Measurements from ENCODE around the gene LINC00237.

LINC00237 gene

DNA sequence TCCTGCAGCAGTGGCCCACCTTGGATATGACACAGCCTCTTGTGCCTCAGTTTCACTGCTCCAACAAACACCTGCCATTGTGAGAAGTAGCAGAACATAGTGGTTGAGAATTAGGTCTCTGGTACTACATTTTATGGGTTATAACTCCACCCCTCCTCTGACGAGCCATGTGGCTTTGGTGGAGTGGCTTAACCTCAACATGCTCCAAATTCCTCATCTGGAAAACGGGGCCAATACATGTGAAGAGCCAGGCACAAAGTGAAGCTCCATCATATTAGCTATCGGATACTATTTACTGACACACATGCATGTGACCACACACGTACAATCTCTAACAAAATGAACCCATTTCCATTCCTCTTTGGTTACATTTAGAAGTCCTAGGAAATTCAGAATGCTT lies 11.4 kb upstream of the LINC00237 start:
- TF ChIP-seq, protein P1, sequence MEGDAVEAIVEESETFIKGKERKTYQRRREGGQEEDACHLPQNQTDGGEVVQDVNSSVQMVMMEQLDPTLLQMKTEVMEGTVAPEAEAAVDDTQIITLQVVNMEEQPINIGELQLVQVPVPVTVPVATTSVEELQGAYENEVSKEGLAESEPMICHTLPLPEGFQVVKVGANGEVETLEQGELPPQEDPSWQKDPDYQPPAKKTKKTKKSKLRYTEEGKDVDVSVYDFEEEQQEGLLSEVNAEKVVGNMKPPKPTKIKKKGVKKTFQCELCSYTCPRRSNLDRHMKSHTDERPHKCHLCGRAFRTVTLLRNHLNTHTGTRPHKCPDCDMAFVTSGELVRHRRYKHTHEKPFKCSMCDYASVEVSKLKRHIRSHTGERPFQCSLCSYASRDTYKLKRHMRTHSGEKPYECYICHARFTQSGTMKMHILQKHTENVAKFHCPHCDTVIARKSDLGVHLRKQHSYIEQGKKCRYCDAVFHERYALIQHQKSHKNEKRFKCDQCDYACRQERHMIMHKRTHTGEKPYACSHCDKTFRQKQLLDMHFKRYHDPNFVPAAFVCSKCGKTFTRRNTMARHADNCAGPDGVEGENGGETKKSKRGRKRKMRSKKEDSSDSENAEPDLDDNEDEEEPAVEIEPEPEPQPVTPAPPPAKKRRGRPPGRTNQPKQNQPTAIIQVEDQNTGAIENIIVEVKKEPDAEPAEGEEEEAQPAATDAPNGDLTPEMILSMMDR (IDR thresholded peaks at IDR 0.05; ENCODE audit: borderline replicate concordance, control extremely low read depth, extremely low read depth, insufficient read depth, missing control alignments) = no peak
- DNase-seq (ENCODE audit: low spot score) = no peak
- in situ Hi-C loops (cut with MboI; ENCODE audit: low sequenced_read_pairs, unreplicated experiment) = loop anchor here (25.0 kb wide), 1 partner anchor 395 kb away; the partner anchor contains the start of gene NKX2-2

DNA sequence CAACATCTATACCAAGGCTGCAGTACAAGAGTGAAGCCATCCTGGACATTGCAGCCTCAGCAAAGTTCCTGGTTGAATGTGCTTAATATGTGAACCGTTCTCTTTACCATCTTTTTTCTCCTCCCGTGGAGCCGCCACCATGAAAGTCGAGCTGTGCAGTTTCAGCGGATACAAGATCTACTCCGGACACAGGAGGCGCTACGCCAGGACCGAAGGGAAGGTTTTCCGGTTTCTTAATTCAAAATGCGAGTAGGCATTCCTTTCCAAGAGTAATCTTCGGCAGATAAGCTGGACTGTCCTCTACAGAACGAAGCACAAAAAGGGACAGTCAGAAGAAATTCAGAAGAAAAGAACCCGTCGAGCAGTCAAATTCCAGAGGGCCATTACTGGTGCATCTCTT lies 8.4 kb upstream of the LINC00237 start:
- TF ChIP-seq, protein P1 (IDR thresholded peaks at IDR 0.05; ENCODE audit: borderline replicate concordance, control extremely low read depth, extremely low read depth, insufficient read depth, missing control alignments) = no peak
- in situ Hi-C loops (cut with MboI; ENCODE audit: low sequenced_read_pairs, unreplicated experiment) = loop anchor here (25.0 kb wide), 1 partner anchor 398 kb away; the partner anchor contains the start of gene NKX2-2

DNA sequence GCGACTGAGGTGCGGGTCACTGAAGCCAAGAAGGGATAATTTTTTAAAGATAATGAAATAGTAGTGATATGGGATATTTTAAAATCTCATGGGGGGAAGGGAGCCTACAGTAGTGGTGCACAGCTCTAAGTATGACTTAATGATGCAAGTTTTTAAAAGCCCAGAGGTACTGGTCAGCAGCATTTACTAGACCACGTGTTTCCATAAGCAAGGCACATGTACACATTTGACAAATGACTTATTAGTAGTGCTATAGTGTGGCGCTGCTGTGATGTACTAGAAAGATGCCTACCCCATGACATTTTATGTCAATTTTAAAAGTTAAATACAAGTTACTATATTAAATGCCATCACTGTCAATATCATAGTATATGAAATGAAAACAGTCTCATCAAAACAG lies 7.5 kb upstream of the LINC00237 start:
- in situ Hi-C loops (cut with MboI; ENCODE audit: low sequenced_read_pairs, unreplicated experiment) = loop anchor here (25.0 kb wide), 1 partner anchor 399 kb away; the partner anchor contains the start of gene NKX2-2
- TF ChIP-seq, protein P1 (IDR thresholded peaks at IDR 0.05; ENCODE audit: borderline replicate concordance, control extremely low read depth, extremely low read depth, insufficient read depth, missing control alignments) = no peak
- DNase-seq (ENCODE audit: low spot score) = no peak

More for the DNA sequence above, 8.4 kb upstream of the LINC00237 start:
- no peak for DNase-seq (ENCODE audit: low spot score)

DNA sequence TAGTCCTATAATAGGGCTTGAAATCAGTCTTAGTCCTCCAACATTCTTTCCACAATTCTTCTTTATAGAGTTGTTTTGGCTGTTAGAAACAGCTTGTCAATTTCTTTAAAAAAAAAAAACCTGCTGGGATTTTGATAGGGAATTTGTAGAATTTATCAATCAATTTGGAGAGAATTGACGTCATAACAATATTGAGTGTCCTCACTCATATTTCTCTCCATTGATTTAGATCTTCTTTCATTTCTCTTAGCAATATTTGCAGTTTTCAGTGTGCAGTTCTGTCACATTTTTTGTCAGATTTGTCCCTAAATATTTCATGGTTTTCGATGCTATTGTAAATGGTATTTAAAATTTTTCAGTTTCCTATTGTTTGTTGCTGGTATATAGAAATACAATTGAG lies 5.3 kb upstream of the LINC00237 start:
- TF ChIP-seq, protein P1 (IDR thresholded peaks at IDR 0.05; ENCODE audit: borderline replicate concordance, control extremely low read depth, extremely low read depth, insufficient read depth, missing control alignments) = no peak
- DNase-seq (ENCODE audit: low spot score) = no peak
- in situ Hi-C loops (cut with MboI; ENCODE audit: low sequenced_read_pairs, unreplicated experiment) = loop anchor here (25.0 kb wide), 1 partner anchor 401 kb away; the partner anchor contains the start of gene NKX2-2

DNA sequence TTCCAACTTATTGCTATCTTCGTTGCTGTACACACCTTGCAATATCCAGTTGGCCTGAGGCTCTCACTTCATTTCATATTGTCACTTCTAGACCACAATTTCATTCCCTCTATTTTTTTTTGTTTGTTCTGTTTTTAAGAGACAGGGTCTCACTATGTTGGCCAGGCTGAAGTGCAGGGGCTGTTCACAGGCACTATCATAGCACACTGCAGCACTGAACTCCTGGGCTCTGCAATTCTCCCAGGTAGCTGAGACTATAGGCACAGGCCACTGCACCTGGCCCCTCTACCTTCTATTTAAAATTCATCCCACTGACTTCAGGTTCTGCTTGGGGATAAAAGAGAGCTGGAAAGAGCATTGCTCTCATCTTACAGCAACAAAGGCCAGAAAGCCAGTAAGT lies 4.7 kb upstream of the LINC00237 start:
- in situ Hi-C loops (cut with MboI; ENCODE audit: low sequenced_read_pairs, unreplicated experiment) = loop anchor here (25.0 kb wide), 1 partner anchor 401 kb away; the partner anchor contains the start of gene NKX2-2
- DNase-seq (ENCODE audit: low spot score) = no peak
- TF ChIP-seq, protein P1 (IDR thresholded peaks at IDR 0.05; ENCODE audit: borderline replicate concordance, control extremely low read depth, extremely low read depth, insufficient read depth, missing control alignments) = no peak

DNA sequence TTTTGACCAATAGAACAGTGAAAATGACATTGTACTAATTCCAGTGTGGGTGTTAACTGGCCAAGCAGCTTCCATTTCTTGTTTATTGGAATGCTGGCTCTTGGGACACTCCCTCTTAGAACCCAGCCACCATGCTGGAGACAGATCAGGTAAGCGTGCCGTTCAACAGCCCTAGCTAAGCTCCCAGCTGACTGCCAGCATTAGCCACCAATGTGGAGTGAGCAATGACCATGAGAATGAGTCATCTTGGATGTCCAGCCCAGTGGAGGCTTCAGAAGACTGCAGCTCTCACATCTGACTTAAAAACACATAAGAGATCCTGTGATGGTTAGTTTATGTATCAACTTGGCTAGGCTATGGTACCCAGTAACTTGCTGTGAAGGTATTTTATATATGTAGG lies 3.0 kb upstream of the LINC00237 start:
- TF ChIP-seq, protein P1 (IDR thresholded peaks at IDR 0.05; ENCODE audit: borderline replicate concordance, control extremely low read depth, extremely low read depth, insufficient read depth, missing control alignments) = no peak
- in situ Hi-C loops (cut with MboI; ENCODE audit: low sequenced_read_pairs, unreplicated experiment) = loop anchor here (25.0 kb wide), 1 partner anchor 403 kb away; the partner anchor contains the start of gene NKX2-2
- DNase-seq (ENCODE audit: low spot score) = no peak
